ENCODE measurements around the gene GP2. TPM values are rescaled to one million over a fixed set of nuclear protein-coding genes. Genes with fewer than 3 reads are reported as not detected.

Gene GP2
- polyA plus RNA-seq, 1 of the 3 experiments (the other 2 are of a cell fraction) = not detected

DNA sequence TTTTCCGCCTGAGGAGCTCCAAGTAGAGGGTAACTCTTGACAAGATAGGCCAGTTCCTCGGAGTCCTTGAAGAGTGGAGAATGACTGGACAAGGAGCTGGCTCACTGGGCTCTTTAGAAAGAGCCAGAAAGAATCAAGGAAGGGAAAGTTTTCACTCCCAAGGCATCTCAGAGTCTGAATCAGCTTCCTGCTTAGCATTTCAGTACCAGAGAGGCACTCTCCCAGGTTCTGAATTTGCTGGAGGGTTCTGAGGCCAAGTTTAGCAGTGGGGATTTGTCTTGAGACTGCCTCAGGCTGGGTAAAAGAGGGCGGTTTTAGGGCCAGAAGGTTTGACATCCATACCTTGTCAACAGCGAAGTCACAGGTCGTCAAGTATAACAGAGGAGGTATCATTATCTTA is 25.5 kb downstream of the GP2 start:
- H3K9ac ChIP-seq = no peak overlapping the region
- H3K79me2 ChIP-seq (ENCODE audit: insufficient read depth) = no peaks in the 10 kb centered on the region
- ChIA-PET POLR2A (interaction anchor here (3.3 kb wide), 1 partner anchor 394 kb away, joined by 14 read pairs; no protein-coding TSS in a partner anchor), CTCF (interaction anchor here (0.6 to 15.8 kb wide), 9 partner anchors 12 to 425 kb away, joined by 3 to 473 read pairs (median 8); no protein-coding TSS in a partner anchor)
- H3K36me3 ChIP-seq (replicated peaks in 1 of 2; ENCODE audit: control insufficient read depth in 1 of 2, insufficient read depth in 2 of 2, low read length in 1 of 2) = no peaks in the 10 kb centered on the region
- no peaks in the 10 kb centered on the region; a peak in 1 of 4 replicates for H3K4me1 ChIP-seq (ENCODE audit: control insufficient read depth in 1 of 2, insufficient read depth in 2 of 2, low read depth in 1 of 2, low read length in 1 of 2)
- DNase-seq = no peak
- no peaks in the 10 kb centered on the region for H3K9me3 ChIP-seq
- no peak for TF ChIP-seq RAD21 (IDR thresholded peaks at IDR 0.05; ENCODE audit: low read length)
- no peak for TF ChIP-seq EP300 (IDR thresholded peaks at IDR 0.05; ENCODE audit: borderline replicate concordance in 1 of 2, low read depth in 1 of 2, low read length in 1 of 2)
- TF ChIP-seq, protein P1, sequence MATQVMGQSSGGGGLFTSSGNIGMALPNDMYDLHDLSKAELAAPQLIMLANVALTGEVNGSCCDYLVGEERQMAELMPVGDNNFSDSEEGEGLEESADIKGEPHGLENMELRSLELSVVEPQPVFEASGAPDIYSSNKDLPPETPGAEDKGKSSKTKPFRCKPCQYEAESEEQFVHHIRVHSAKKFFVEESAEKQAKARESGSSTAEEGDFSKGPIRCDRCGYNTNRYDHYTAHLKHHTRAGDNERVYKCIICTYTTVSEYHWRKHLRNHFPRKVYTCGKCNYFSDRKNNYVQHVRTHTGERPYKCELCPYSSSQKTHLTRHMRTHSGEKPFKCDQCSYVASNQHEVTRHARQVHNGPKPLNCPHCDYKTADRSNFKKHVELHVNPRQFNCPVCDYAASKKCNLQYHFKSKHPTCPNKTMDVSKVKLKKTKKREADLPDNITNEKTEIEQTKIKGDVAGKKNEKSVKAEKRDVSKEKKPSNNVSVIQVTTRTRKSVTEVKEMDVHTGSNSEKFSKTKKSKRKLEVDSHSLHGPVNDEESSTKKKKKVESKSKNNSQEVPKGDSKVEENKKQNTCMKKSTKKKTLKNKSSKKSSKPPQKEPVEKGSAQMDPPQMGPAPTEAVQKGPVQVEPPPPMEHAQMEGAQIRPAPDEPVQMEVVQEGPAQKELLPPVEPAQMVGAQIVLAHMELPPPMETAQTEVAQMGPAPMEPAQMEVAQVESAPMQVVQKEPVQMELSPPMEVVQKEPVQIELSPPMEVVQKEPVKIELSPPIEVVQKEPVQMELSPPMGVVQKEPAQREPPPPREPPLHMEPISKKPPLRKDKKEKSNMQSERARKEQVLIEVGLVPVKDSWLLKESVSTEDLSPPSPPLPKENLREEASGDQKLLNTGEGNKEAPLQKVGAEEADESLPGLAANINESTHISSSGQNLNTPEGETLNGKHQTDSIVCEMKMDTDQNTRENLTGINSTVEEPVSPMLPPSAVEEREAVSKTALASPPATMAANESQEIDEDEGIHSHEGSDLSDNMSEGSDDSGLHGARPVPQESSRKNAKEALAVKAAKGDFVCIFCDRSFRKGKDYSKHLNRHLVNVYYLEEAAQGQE (IDR thresholded peaks at IDR 0.05; ENCODE audit: low read depth, low read length) = peak; percentile 53; the same call in 1 of the 2 replicates
- H3K27ac ChIP-seq (ENCODE audit: low read depth in 2 of 2, low read length in 1 of 2) = no peak overlapping the region
- no peaks in the 10 kb centered on the region for H3K9me2 ChIP-seq
- no peak overlapping the region for H3K4me3 ChIP-seq (ENCODE audit: low read depth in 2 of 2, low read length in 1 of 2)
- 30% methylated on average over 5 of the region's 5 CpGs for WGBS (ENCODE audit: low lambda C conversion rate)
- H3K27me3 ChIP-seq (ENCODE audit: insufficient read depth) = no peaks in the 10 kb centered on the region
- H4K20me1 ChIP-seq (ENCODE audit: insufficient read depth) = no peaks in the 10 kb centered on the region
- H3F3A ChIP-seq (replicated peaks; ENCODE audit: insufficient read depth) = no peaks in the 10 kb centered on the region
- no peak overlapping the region for H3K4me2 ChIP-seq
- H2AFZ ChIP-seq (ENCODE audit: low read depth) = no peak overlapping the region

DNA sequence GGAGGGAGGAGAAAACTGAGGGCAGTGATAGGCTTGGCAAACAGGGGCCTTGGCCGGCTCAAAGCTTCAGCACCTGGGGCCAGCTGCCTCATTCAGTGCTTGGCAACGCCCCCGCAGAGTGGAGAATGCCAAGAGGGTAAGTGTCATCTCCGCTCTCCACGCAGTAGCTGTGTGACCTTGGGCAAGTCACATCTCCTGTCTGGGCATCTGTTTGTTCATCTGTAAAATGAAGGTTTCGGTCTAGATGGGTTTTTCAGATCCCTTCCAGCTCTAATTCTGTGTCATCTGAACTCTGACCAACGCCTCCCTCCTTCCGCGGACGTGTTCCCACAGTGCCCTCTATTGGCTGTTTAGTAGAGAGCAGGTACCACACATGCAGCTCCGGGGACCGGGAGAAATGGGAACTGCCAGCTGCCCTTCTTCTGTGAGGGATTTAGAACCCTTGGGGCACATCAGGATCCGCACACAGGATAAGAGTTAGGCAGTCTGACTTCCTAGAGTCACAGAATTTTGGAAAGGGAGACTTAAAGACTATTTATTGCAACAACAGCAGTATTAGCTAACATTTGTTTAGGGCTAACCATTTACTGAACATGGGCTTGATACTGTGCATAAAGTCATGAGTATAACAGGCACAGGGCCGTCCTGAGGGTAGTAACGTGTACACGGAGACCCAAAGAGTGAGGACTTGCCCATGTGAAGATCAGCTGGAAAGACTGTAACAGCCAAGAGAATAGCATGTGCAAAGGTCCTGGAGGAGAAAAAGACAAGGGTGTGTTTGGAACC is 26.8 kb downstream of the GP2 start:
- Histone ChIP-seq H3K4me2 (no peak overlapping the region), H3K9ac (no peak overlapping the region), H3K9me3 (no peaks in the 10 kb centered on the region), H3K27me3 (ENCODE audit: insufficient read depth) (no peaks in the 10 kb centered on the region), H3K79me2 (ENCODE audit: insufficient read depth) (no peaks in the 10 kb centered on the region), H3F3A (replicated peaks; ENCODE audit: insufficient read depth) (no peaks in the 10 kb centered on the region), H4K20me1 (ENCODE audit: insufficient read depth) (no peaks in the 10 kb centered on the region), H3K4me1 (ENCODE audit: control insufficient read depth in 1 of 2, insufficient read depth in 2 of 2, low read depth in 1 of 2, low read length in 1 of 2) (no peaks in the 10 kb centered on the region; a peak in 1 of 4 replicates), H3K27ac (ENCODE audit: low read depth in 2 of 2, low read length in 1 of 2) (no peak overlapping the region), H3K36me3 (replicated peaks in 1 of 2; ENCODE audit: control insufficient read depth in 1 of 2, insufficient read depth in 2 of 2, low read length in 1 of 2) (no peaks in the 10 kb centered on the region), H2AFZ (ENCODE audit: low read depth) (no peak overlapping the region), H3K4me3 (ENCODE audit: low read depth in 2 of 2, low read length in 1 of 2) (peak overlapping the region in 1 of 2 experiments; percentile 12; a peak in 1 of 4 replicates), H3K9me2 (no peaks in the 10 kb centered on the region)
- 5% methylated on average over 14 of the region's 16 CpGs for WGBS (ENCODE audit: low lambda C conversion rate)
- peak; percentile 67 for DNase-seq
- ChIA-PET CTCF (interaction anchor here (0.5 to 15.8 kb wide), 85 partner anchors 9 to 755 kb away, joined by 3 to 473 read pairs (median 4); partner anchors contain the start of genes UMOD and VPS35L), POLR2A (interaction anchor here (0.5 to 3.3 kb wide), 4 partner anchors 23 to 402 kb away, joined by 3 to 14 read pairs (median 7); no protein-coding TSS in a partner anchor)
- TF ChIP-seq MEF2A (IDR thresholded peaks at IDR 0.05; ENCODE audit: borderline replicate concordance, low read depth) (no peak), GABPA (IDR thresholded peaks at IDR 0.05; ENCODE audit: low read depth) (no peak), TCF12 (IDR thresholded peaks at IDR 0.05) (no peak), NFIC (IDR thresholded peaks at IDR 0.05; ENCODE audit: borderline replicate concordance) (no peak), RAD21 (IDR thresholded peaks at IDR 0.05; ENCODE audit: low read length) (peak; percentile 81), SIN3A (IDR thresholded peaks at IDR 0.05; ENCODE audit: borderline replicate concordance, low read depth, low read length) (no peak), SMC3 (IDR thresholded peaks at IDR 0.05; ENCODE audit: low read depth, low read length) (peak; percentile 68), RXRA (IDR thresholded peaks at IDR 0.05; ENCODE audit: borderline replicate concordance, low read depth) (no peak)
- TF ChIP-seq, protein P2, sequence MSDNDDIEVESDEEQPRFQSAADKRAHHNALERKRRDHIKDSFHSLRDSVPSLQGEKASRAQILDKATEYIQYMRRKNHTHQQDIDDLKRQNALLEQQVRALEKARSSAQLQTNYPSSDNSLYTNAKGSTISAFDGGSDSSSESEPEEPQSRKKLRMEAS (IDR thresholded peaks at IDR 0.05; ENCODE audit: low read depth) = no peak
- TF ChIP-seq, protein P3, sequence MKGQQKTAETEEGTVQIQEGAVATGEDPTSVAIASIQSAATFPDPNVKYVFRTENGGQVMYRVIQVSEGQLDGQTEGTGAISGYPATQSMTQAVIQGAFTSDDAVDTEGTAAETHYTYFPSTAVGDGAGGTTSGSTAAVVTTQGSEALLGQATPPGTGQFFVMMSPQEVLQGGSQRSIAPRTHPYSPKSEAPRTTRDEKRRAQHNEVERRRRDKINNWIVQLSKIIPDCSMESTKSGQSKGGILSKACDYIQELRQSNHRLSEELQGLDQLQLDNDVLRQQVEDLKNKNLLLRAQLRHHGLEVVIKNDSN (IDR thresholded peaks at IDR 0.05; ENCODE audit: borderline replicate concordance, low read depth) = no peak
- TF ChIP-seq, protein P4, sequence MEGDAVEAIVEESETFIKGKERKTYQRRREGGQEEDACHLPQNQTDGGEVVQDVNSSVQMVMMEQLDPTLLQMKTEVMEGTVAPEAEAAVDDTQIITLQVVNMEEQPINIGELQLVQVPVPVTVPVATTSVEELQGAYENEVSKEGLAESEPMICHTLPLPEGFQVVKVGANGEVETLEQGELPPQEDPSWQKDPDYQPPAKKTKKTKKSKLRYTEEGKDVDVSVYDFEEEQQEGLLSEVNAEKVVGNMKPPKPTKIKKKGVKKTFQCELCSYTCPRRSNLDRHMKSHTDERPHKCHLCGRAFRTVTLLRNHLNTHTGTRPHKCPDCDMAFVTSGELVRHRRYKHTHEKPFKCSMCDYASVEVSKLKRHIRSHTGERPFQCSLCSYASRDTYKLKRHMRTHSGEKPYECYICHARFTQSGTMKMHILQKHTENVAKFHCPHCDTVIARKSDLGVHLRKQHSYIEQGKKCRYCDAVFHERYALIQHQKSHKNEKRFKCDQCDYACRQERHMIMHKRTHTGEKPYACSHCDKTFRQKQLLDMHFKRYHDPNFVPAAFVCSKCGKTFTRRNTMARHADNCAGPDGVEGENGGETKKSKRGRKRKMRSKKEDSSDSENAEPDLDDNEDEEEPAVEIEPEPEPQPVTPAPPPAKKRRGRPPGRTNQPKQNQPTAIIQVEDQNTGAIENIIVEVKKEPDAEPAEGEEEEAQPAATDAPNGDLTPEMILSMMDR (IDR thresholded peaks at IDR 0.05) = peak; percentile 77
- TF ChIP-seq, protein P1 (IDR thresholded peaks at IDR 0.05; ENCODE audit: low read depth, low read length) = no peak

Measured in SK-N-SH (cell line).